Activated CD4-positive, alpha-beta T cell treated with anti-CD3 and anti-CD28 coated beads, Interleukin-2, Interleukin-4, amounts not matched to agents 100 ng/mL and 50 ng/mL, durations not matched to agents 16 hours and 8 hours (primary cell): ENCODE results near the gene NTN5.

Experiments used
- DNase-seq: peaks from one replicate; pipeline ENCODE4 v3.0.0-alpha.2; 2020; ENCODE audit warnings: low spot score

The NTN5 gene

DNA sequence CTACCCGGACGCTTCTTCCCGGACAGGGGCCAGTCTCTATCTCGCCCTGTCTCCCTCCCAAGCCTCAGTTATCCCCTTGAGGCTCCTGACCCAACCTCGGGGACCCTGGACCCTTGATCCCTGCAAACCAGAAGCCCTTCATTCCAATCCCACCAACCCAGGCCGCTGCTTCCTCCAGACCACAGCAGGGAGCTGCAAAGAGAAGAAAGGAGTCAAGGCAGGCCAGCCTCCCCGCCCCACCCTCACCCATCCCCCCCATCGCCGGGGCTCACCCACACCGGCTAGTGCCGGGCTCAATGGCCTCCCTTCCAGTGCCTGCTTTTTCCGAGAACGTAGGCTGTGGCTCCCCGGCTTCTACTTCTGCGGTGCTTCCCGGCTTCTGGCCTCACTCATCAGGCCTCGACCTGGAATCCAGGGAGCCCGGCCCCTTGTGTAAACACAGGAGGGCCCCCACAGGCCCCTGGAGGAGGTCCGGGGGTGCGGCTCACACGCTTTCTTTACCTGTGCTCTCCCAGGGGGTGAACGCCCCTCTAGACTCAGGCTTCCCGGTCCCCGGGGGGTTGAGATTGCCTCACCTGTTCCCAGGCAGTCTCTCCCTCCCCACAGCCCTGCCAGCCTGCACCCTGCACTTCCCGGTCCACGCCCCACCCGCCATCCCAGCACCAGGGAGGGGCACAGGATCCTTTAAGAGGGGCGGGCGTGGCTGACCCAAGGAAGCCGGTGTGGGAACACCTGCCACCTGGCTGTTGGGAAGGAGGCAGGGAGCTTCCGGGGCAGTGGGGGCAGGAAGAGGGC lies 58.2 kb downstream of the NTN5 start, which contains the start of gene FAM83E:
Gene FAM83E, minus strand, starts transcription at position 641 of the 795 bp plus-strand sequence. CDS start 1,704 bp downstream, outside the sequence.
- DNase-seq, result no peak

DNA sequence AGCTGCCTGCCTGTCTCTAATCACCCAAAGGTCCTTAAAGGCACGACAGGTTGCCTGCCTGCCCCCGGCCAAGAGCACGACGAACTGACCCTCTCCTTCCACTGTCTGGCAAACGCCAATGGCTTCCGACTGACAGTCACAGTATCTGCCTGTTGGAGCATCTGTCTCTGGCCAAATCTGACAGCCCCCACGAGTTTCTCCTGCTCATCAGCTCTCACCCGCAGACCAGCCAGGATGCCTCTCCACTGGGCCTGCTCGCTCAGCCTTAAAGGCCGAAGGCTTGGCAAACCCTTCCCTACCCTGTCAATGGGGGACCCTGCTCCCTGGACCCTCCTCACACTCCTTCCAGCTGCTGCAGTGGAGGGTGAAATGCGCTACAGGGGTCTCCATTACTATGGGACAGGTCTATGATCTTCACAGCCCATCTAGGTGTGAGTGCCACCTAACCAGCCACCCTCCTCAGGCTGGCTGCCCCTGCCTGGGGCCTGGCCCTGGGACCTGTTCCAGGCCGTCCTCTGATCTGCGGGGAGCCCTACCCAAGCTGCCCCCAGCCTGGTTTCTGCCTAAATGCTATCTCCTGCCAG lies 58.9 kb downstream of the NTN5 start:
- DNase-seq, result peak; percentile 31

DNA sequence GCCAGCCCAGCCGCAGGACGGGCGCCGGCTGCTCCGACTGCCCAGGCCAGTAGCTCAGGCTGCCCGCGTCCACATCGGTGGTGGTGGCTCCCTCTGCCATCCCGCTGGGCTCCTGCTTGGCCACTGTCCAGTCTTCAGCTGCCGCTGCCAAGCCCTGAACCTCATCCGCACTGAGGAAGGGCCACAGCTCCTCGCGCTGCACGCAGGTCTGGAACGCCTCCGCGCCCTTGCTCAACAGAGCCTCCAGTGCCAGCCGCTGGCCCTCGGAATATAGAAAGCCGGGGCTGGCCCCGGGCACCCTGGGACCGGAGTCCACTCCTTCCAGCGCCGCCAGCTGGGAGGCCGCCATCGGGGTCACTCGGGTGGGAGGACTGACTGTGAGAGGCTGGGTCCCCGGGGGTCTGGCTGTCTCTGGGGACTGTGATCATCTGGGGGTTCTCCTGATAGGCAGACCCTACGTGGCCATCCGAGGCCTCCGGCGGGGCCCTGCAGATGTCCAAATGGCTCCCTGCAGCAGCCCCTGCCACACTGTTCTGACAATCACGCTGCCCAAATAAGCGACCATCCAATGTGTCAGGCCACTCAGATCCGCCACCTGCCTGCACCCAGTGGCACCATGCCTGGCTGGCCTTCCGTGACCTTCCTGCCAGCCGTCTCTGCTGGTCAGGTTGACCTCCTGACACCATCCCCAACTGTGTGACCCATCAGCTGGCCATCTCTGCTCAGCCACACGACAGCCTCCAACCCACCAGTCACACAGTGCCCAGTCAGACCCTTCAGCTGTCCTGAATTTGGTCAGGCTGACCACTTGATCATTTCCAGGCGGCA lies 59.6 kb downstream of the NTN5 start:
- no peak for DNase-seq

- no peak for DNase-seq
Measured at GRCh38 chr19:48611872-48612271, 60.9 kb downstream of the NTN5 start.
